ENCODE results near the gene OTX2.

Gene OTX2

DNA sequence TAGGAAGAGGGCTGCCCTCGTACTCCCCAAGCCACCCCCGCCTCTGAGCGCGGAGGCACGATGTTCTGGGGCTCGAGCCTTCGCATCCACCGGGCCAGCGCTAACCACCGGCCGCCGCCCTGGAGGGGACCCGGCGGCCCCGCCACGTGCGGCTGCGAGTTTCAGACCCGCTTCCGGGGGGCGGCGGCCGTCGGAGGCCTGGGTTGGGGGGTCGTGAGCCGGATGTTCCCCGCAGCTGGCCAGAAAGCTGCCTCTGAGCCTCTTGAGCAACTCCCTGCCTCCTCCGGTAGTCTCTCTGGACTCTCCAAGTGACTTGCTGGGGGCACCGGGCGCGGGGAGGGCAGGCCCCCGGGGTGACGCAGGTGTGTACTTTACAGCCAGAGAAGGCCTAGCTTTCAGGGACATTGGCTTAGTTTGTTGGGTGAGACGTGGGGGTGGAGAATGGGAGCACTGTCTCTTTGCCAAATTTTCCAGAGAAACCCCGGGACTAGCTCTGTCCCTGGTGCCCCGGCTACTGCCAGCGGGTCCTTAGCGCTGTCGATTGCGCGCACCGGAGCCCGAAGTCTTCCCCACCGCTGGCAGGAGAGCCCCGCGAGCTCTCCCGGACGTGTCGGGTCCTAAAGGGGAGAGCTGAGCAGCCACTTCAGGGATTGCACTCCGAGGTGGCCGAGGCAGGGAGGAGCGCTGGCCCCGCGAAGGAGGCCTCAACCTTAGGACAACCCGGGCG, 15.6 kb downstream of the OTX2 start:
- DNase-seq = no peak

DNA sequence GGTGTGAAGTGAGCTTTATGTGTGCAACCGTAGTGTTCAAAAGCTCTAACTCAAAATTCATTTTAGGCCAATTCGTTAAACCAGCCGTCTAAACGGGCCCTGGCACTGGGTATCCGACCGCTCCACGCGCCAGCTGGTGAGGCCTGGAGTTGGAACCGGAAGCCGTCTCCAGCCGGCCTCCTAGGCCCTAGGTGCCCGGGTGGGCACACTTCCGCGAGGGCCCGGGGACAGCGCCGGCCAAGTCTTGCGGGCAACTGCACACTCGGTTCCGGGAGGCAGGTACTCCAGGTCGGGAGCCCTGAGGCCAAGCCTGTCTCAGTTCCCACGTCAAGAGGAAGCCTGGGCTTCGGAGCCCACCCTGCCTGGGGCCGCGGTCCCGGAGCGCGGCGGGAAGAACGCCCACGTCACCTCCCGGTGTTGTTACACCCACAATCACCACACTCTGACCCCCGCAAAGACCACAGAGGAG, 16.2 kb downstream of the OTX2 start:
- no peak for DNase-seq

DNA sequence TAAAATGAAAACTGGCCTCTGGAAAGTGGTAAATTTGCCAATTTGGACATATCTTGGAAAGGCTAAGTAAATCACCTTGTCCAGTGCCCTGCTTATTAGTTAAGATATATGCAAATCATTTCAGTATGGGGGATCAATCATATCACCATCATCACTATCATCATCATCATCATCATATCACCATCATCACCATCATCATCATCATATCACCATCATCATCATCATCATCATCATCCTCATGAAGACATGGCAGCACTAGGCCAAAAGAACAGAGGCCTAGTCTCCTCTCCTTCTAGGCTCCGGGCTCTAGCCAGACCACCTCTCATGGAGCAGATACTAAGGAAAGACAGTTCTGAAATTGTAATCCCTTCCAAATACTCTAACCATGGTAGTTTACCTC, 20.3 kb downstream of the OTX2 start:
- no peak for DNase-seq

DNA sequence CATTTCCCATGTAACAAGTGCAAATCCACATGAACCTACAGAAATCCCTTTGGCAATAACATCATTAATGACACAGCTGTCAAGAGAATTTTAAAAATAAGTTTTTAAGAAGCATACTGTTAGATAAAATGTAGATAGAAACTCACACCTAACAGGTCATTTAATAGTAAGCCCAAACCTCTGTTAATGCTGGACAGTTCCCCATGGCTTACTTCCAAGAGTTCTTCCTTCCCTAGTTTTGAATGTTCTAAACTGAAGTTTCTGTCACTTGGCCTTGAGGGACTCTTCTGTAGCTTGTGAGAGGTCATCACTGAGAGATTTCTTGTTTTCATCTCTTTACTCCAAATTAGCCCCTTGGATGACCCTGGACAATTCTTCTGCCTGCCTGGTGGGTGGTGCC, 22.7 kb downstream of the OTX2 start:
- DNase-seq = no peak

DNA sequence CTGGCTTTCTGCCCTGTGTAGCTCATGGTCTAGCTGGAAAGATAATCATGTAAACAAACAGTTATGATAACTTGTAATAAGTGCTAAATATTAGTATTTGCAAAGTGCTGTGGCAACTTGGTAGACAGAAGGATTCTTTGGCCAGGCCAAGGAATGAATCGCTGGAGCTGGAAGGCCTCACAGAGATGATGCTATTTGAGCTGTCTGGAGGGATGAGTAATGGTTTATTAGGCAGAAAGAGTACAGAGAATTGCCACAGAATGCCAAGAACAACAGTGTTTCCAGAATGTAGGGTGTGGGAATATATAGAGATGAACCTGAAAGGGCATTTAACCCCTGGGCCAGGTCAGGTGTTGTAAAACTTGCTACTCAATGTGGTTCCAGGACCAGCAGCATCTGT, 27.6 kb downstream of the OTX2 start:
- DNase-seq = no peak

DNA sequence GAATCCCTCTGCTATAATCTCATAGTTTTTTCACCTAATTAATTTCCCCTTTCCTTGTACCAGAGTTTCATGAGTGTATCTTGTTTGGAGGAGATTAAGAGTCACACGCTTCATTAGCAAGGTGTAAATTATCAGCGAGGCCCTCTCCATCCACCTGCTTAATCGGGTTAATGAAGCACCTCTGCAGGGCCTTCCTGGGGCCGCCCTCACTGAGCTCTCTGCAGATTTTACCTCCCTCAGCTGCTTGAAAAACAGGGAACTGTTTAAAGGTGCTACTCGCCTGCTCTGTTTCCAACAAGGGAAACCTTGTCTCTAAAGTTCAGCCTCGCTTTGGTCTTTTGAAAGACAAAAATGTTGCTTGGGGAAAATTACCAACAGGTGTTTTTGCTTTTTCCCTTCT, 35.8 kb downstream of the OTX2 start:
- no peak for DNase-seq

DNA sequence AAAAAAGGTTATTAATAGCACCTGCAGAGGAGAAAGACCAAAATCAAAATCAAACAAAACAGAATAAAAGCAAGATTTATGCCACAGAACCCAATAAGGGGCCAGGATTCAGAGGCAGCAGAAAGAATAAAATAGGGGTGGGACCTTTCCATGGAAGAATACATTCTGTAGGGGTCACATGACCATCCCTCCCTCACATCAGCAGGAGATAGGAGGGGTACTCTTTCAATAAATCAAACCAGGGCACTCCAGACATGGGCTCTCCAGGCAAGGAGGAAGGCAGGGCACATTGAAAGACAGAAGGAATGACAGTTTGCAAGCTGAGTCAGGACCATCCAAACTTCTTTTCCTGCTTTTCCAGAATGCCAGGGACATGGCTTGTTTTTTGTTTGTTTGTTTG, 39.8 kb downstream of the OTX2 start:
- DNase-seq = no peak

DNA sequence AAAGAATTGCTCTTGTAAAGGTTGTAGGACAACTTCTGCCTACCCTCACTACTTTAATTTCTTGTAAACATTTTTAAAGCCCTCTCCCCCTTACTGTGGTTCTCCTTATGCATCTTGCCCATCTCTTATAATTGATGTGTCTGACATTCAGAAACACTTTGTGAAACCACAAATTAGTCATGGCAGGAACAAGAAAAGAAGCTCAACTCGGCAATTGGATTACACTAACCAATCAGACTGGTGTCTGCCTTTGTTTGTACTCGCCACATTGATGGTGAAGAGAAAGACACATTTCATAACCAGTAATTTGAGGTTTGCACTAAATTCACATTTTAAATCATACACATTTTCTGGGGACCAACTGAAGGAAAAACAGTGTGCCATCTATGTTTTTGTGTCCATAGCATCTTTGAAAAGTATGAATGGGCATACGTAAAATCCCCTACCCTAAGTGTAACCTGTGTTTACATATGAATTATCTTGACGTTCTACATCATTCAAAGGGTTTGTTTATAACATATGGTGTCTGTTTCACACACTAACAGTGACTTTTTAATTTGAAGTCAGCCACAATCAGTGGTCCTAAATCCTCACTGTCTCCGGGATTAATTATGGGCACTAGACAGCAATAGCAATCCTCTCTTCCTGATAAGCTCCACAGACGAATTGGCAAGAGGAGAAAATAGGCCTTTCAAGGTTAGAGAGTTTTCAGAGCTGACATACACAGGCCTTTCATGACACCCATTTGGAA, 49.9 kb downstream of the OTX2 start:
- DNase-seq = no peak

DNA sequence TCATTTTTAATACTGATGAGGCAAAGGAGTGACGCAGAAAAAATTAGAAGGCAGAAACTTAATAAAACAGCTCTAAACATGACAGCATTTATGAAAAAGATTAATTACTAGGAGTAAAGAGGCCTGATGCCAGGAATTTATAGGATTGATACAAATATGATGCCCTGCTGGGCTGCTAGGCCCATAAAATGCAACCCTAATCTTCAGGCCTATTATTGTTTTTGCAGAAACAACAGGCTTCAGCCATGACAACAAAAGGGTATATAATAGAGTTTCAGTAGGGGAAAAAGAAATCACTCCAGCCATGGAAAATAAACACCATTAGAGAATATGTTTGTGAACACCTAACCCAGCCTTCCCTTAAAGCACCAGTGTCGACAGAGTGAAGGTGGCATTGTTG, 50.6 kb downstream of the OTX2 start:
- no peak for DNase-seq

DNA sequence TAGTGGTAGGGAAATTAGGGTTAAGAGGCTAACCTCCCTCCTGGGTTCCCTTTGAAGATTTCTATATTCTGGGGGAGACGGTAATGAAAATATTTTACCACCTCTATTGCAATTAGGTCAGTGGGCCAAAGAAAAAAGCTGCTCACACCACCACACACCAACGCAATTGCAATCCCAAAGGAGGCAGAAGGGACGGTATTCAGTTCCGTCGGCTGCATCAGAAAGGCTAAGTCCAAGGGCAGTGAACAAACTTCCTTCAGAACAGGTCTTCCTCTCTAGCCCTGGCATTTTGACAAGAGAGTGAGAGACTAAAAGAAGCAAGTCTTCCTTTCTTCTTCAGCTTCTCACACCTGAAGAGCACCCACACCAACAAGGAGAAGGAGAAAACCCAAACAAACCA, 51.2 kb downstream of the OTX2 start:
- no peak for DNase-seq

DNA sequence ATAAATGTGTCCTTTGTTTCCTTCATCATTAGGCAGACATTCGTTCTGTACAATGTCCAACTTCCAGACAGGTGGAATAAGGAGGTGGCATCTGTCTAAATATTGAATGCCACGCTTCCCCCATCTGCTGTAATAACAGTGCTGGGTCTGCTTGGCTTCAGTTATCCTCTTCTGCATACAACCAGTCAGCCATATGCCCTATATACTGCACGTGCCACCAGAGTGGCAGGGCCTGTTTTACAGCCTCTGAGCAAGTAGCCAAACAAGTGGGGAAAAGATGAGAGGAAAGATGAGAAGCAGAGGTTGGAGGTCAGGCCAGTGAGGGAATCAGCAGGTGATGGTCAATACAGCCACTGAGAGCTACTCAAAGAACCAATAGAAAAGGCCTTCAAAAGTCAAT, 55.4 kb downstream of the OTX2 start:
- no peak for DNase-seq

DNA sequence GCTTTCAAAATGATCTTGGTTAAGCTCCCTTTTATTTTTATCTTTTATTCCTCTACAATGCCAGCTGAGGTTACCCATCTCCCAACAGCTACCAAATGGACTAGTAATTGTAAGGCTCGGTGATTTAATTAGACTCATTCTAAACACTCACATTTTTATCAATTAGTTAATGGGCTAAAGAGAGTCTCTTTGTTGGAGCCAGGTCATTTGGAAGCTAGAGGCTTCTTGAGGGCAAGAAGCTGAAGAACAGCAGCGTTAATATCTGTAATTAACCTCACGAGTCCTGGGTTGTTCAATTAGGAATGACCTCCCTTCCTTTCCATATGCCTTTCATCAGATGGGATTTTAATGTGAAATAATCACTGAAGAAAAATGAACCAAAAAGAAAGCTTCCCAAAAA, 56.9 kb downstream of the OTX2 start:
- no peak for DNase-seq

DNA sequence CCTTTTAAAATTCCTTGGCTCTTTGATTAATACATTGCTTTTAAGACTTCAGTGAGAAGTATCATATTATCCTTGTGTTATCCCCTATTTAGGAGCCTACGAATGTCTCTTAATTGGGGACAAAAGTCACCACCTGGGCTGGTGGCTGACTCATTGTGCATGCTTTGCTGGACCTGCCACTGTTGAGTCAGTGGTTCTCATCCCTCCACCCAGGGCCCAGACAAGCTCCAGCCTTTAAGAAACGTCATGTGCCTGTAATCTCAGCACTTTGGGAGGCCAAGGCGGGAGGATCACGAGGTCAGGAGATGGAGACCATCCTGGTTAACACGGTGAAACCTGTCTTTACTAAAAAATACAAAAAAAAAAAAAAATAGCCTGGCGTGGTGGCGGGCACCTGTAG, 57.9 kb downstream of the OTX2 start:
- DNase-seq = no peak

DNA sequence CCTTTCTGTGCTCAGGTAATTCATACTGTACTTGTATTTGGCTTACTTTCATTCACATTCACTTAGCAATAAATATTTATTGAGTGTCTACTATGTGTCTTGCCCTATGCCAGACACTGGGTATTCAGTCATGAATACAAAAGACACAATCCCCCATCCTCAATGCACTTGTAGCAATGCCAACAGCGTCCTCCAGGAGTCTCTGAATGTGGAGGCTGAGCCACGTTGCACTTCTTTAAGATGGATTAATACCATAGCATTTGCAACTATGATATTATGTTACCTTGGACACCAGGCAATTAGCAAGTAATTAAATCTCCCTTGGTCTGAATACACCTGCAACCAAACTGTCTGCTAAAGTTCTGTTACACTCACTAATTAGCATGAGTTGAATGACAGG, 58.8 kb downstream of the OTX2 start:
- DNase-seq = no peak

Measured in hematopoietic multipotent progenitor cell treated with erythropoietin and hydrocortisone succinate and interleukin-3 and kit ligand, for 6 days (in vitro differentiated cells).